Nucleus accumbens (tissue), 56 donors: ENCODE measurements around the gene CCL22.
A peak's percentile ranks its signal among the peaks of the same experiment; 100 is the strongest.
"Not testable (repeated sequence)": the region's sequence is repeated elsewhere in the genome, so short reads cannot be mapped to it uniquely, and the experiment has no call there.

Experiments used
- DNase-seq, 56 donors: peaks; one replicate each; lab custom pipeline; 2025; lab: John Stamatoyannopoulos, UW

Gene CCL22

GRCh38 chr16:57389087-57389468 is 30.5 kb downstream of the CCL22 start:
- no peak for DNase-seq

DNA sequence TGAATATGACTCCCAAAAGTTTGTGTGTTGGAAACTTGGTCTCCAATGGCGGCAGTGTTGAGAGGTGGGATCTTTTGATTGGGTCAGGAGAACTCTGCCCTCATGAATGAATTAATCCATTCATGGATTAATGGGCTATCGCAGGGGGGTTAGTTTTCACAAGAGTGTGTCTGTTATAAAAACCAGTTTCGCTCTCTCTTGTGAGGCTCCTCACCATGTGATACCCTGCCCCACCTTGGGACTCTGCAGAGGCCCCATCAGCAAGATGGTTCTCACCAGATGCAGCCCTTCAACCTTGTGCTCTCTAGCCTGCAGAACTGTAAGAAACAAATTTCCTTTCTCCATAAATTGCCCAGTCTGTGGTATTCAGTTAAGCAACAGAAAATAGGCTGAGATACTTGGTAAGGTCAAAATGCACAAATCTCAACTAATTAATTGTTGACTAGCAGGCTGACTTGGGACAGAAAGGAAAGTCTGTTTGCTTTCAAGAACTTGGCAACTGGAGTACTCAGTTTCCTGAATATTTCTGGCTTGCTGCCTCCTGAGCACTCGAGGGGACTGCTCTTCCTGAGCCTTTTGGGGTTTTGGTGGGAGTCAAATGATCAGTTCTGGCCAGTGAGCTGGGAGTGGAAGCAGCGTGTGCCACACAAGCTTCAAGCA is 32.2 kb downstream of the CCL22 start:
- no peak for DNase-seq

GRCh38 chr16:57391300-57391699 is 32.7 kb downstream of the CCL22 start:
- DNase-seq: no peak

DNA sequence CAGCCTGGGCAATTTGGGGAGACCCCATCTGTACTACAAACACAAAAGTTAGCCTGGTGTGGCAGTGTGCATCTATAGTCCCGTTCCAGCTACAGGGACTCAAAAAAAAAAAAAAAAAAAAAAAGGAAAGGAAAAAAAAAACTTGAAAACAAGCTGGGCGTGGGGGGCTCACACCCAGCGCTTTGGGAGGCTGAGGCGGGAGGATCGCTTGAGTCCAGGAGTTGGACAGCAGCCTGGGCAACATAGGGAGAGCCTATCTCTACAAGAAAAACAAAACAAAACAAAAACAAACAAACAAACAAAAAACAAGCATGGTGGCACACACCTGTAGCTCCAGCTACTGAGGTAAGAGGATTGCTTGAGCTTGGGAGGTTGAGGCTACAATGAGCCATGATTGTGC is 33.1 kb downstream of the CCL22 start:
- DNase-seq: no peak

GRCh38 chr16:57392694-57393093 is 34.1 kb downstream of the CCL22 start:
- DNase-seq: no peak

DNA sequence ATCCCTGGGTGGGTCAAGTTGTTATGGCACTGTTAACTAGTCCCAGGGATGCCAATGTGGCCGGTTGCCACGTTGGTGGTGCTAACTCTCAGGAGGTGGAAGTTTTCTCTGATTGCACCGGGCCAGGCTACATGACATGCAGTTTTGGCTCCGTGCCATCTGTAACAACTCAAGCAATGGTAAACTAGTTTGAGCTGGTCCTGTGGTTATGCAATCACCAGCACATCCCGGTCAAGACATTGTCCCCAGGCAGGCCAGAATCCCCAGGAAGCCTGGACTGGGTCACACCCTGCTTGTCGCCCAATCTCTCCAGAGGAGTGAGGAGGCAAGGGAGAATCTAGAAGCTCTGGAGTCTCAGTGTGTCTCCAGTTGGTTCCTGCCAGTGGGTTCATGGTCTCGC is 35.9 kb downstream of the CCL22 start:
- DNase-seq: peak in 1 of 56 donors; percentile 7

DNA sequence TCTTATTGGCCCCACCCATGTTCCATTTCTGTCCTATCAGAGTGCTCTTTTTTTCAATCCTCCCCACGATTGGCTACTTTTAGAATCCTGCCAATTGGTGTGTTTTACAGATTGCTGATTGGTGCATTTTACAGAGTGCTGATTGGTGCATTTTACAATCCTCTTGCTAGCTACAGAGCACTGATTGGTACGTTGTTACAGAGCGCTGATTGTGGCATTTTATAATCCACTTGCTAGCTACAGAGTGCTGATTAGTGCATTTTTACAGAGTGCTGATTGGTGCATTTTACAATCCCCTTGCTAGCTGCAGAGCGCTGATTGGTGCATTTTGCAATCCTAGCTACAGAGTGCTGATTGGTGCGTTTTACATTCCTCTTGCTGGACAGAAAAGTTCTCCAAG is 36.4 kb downstream of the CCL22 start:
- no peak for DNase-seq

- DNase-seq: no peak
These were observed 38.2 kb downstream of the CCL22 start for GRCh38 chr16:57396786-57397185.

GRCh38 chr16:57397493-57397892 is 38.9 kb downstream of the CCL22 start:
- not testable (repeated sequence) for DNase-seq

DNA sequence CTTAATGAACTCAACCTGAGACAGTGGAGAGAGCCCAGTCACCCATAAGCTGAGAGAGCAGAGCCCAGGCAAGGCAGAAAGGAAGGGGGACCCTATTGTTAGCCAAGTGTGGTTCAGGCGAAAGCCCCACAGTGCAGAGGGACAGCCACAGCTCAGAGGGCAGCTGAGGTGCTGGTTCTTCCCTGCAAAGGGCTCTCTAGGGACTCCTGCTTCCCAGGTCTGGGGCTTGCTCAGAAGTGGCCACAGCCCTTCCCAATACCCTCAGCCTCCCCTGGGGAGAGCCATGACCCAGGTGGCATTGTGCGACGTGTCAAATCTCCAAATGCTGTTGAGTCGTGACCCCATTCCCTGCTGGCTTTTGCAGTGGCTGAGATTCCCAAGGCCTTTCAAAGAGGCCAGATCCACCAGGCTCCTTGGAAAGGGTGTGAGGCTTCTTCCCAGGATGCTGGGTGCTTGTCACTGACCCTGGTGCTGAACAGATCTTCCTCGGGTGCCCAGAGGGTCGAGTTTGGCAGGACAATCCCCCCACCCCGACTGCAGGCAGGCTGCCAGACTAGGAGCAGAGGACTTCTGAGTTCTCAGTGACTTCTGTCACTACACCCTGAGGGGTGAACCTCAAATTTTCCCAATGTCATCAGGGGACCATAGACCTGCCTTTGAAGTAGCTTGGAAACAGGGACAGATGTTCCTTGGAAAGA is 43.5 kb downstream of the CCL22 start:
- no peak for DNase-seq

GRCh38 chr16:57403965-57404817 is 45.6 kb downstream of the CCL22 start, which contains the start of gene CCL17:
TSS of gene CCL17 (plus strand) at chr16:57404767. CDS start at chr16:57413933, 9,166 bp downstream.
- no peak for DNase-seq

DNA sequence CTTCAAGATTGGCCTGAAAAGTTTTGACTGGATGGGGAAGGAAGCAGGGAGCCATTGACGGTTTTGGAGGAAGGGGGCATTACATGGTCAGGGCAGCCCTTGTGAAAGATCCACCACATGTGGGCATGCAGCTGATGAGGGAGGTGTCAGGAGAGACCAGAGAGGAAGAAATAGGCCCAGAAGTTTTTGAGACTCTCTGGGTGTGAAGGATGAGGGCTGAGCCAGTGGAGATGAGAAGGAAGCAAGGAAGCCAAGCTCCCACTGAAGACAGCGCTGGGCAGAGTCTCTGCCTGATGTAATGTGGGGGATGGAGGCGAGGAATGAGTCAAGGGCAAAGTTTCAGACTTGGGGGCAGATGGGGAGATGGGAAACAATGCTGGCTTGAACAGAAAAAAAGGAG is 46.5 kb downstream of the CCL22 start:
- no peak for DNase-seq

DNA sequence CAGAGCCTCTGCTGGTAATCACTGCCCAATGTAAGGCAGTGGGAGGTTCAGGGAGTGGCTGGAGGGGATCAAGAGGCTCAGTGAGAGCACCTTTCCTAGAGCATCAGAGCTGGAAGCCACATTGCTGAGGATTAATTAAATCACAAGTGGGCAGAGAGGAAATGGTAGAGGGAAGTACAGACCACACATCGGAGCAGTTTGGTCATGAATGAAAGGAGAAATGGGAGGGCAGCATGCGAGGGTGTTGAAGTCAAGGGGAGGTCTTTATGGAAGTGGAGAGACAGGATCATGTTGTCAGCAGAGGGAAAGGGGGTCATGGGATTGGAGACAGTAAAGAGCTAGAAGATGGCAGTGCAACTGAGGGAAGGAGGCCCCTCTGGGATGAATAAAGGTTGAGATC is 48.3 kb downstream of the CCL22 start:
- DNase-seq: no peak

DNA sequence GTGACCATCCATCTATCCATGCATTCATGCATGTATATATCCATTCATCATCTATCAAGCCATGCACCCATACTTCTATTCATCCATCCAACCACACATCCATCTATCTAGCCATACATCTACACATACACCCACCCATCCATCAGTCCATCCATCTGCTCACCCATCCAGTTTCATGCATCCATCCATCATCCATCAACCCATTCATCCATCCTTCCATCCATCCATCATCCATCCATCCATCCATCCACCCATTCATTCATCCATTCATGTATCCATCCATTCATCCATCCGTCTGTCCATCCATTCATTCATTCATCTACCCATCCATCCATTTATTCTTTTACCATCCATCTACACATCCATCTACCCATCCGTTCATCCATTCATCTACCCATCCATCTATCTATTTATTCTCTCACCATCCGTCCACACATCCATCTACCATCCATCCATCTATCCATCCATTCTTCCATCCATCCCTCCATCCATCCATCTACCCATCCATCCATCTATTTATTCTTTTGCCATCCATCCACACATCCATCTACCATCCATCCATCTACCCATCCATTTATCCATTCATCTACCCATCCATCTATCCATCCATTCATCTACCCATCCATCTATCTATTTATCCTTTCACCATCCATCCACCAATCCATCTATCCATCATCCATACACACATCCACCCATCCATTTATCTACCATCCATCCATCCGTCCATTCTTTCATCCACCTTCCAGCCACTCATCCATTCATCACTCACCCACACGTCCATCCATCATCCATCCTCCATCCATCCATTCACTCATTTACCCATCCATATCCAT is 49.2 kb downstream of the CCL22 start:
- DNase-seq: no peak

- peak in 1 of 56 donors; percentile 11 for DNase-seq
These were observed 50.5 kb downstream of the CCL22 start for GRCh38 chr16:57409065-57409464.

DNA sequence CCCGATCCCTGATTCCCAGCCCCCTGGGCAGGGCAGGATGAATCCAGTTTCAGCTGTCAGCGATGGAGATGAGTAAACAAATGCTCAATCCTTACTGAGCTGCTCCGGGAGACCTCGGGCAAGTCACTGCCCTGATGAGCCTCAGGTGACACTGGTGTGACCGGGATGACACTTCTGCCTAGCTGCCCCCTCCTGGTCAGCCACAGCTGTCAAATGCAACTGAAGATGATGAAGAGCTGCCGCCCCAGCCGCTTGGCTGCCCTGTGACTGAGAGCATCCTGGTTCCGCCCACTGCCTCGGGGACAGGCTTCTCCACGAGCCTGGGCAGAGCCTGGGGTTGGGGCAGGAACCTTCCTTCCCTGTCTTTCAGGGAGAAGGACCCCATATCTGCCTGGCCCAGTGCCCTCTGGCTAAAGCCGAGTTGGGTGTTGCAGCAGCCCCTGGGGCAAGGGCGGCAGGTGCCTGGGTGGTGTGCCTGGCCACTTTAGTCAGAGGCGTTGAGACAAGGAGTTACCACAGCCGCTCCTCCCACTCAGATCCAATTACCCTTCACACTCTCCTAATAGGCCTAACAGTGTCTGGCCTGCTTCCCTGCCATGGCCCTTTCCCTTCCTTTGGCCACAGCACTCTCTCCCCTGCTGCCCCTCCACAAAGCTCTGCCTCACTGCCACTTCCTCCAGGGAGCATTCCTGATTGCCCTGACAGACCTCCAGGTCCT is 51.4 kb downstream of the CCL22 start:
- no peak for DNase-seq

GRCh38 chr16:57411362-57411976 is 52.9 kb downstream of the CCL22 start:
- no peak for DNase-seq

- DNase-seq: no peak
These were observed 54.0 kb downstream of the CCL22 start for GRCh38 chr16:57412584-57412983.

DNA sequence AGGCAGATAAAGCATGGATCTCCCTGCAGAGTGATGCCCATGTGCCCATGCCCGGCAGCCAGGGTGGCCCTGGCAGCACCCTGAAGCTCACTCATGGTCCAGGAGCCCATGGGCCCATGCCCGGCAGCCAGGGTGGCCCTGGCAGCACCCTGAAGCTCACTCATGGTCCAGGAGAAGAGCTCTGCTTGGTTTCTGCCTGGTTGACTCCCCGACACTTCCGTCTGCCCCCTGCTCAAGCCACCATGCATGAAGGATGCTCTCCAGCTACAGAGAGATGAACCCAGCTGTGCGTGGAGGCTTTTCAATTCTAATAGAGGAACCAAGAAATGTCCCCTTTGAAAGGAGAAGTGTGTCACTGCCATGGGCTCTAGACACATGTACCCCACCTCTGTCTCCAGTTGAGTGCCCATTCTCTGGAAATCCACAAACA is 54.7 kb downstream of the CCL22 start:
- no peak for DNase-seq
